ENCODE data around the gene RAB3GAP2. TPM values are rescaled to one million over a fixed set of nuclear protein-coding genes. Genes with fewer than 3 reads are reported as not detected.
A peak's percentile ranks its signal among the peaks of the same experiment; 100 is the strongest.
"Not testable (repeated sequence)": the region's sequence is repeated elsewhere in the genome, so short reads cannot be mapped to it uniquely, and the experiment has no call there.

Gene RAB3GAP2
- total RNA-seq, 2 donors from 2014 or later = 43.2 to 51.5 TPM

DNA sequence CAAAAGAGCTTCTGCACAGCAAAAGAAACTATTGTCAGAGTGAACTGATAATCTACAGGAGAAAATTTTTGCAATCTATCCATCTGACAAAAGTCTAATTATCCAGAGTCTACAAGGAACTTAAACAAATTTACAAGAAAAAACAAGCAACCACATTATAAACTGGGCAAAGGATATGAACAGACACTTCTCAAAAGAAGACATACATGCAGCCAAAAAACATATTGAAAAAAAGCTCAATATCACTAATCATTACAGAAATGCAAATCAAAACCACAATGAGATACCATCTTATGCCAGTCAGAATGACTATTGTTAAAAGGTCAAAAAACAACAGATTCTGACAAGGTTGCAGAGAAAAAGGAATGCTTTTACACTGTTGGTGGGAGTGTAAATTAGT is 12.5 kb downstream of the RAB3GAP2 start:
- not testable (repeated sequence) for DNase-seq (ENCODE audit: low spot score in 2 of 2); ATAC-seq; H3K27ac Mint-ChIP-seq
- Mint-ChIP-seq H3K9me3 (peaks cover 11 to 20% of the 10 kb centered on the region in 2 donors), H3K36me3 (peaks cover 38 to 70% of the 10 kb centered on the region in 2 donors)

GRCh38 chr1:220256194-220256593 is 16.1 kb downstream of the RAB3GAP2 start:
- Mint-ChIP-seq H3K9me3 (peaks cover 11 to 35% of the 10 kb centered on the region in 2 donors), H3K27ac (peak overlapping the region in 1 of 2 donors; percentile 66), H3K36me3 (peaks cover 49 to 82% of the 10 kb centered on the region in 2 donors)
- DNase-seq (ENCODE audit: low spot score in 2 of 2); ATAC-seq: not testable (repeated sequence)

GRCh38 chr1:220255204-220255603 is 17.0 kb downstream of the RAB3GAP2 start:
- DNase-seq (ENCODE audit: low spot score in 2 of 2) (no peak), ATAC-seq (no peak)
- no peak overlapping the region for H3K27ac Mint-ChIP-seq
- H3K36me3 Mint-ChIP-seq = peaks cover 52 to 88% of the 10 kb centered on the region in 2 donors
- peaks cover 17 to 34% of the 10 kb centered on the region in 2 donors for H3K9me3 Mint-ChIP-seq

DNA sequence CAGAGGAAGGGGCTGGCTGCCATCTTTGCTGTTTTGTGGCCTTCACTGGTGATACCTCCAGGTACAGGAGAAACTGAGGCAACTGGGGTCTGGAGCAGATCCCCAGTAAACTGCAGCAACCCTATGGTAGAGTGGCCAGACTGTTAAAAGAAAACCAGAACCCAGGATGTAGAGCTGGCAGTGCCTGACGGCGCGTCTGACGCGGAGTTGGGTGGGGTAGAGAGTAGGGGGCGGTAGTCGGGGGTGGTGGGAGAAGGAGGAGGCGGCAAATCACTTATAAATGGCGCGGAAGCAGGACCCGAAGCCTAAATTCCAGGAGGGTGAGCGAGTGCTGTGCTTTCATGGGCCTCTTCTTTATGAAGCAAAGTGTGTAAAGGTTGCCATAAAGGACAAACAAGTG is 19.0 kb downstream of the RAB3GAP2 start:
- peaks cover 68 to 90% of the 10 kb centered on the region in 2 donors for H3K36me3 Mint-ChIP-seq
- H3K27ac Mint-ChIP-seq; DNase-seq (ENCODE audit: low spot score in 2 of 2): not testable (repeated sequence)
- peak; percentile 95 to 99 for ATAC-seq
- H3K9me3 Mint-ChIP-seq = peaks cover 30 to 43% of the 10 kb centered on the region in 2 donors

- no peak for DNase-seq (ENCODE audit: low spot score in 2 of 2)
- peaks cover 22 to 48% of the 10 kb centered on the region in 2 donors for H3K9me3 Mint-ChIP-seq
- no peak overlapping the region for H3K27ac Mint-ChIP-seq
Observed at GRCh38 chr1:220251272-220251671, 21.0 kb downstream of the RAB3GAP2 start.

GRCh38 chr1:220250681-220251080 is 21.6 kb downstream of the RAB3GAP2 start:
- Mint-ChIP-seq H3K27ac (no peak overlapping the region), H3K9me3 (peaks cover 19 to 48% of the 10 kb centered on the region in 2 donors), H3K36me3 (peaks cover 64 to 85% of the 10 kb centered on the region in 2 donors)
- DNase-seq (ENCODE audit: low spot score in 2 of 2) (no peak), ATAC-seq (peak in 1 of 2 donors; percentile 40)

More at GRCh38 chr1:220251272-220251671, 21.0 kb downstream of the RAB3GAP2 start:
- ATAC-seq = no peak
- H3K36me3 Mint-ChIP-seq = peaks cover 65 to 86% of the 10 kb centered on the region in 2 donors

DNA sequence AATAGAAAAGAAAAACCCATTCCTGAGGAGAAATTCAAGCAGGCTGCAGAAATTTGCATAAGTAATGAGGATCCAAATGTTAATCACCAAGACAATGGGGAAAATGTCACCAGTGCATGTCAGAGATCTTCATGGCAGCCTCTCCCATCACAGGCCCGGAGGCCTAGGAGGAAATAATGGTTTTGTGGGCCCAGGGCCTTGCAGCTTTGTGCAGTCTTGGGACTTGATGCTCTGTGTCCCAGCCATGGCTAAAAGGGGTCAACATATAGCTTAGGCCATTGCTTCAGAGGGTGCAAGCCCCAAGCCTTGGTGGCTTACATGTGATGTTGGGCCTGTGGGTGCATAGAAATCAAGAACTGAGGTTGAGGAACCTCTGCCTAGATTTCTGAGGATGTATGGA is 22.7 kb downstream of the RAB3GAP2 start:
- Mint-ChIP-seq H3K9me3 (peaks cover 19 to 47% of the 10 kb centered on the region in 2 donors), H3K27ac (no peak overlapping the region), H3K36me3 (peaks cover 70 to 83% of the 10 kb centered on the region in 2 donors)
- DNase-seq (ENCODE audit: low spot score in 2 of 2) (no peak), ATAC-seq (no peak)

DNA sequence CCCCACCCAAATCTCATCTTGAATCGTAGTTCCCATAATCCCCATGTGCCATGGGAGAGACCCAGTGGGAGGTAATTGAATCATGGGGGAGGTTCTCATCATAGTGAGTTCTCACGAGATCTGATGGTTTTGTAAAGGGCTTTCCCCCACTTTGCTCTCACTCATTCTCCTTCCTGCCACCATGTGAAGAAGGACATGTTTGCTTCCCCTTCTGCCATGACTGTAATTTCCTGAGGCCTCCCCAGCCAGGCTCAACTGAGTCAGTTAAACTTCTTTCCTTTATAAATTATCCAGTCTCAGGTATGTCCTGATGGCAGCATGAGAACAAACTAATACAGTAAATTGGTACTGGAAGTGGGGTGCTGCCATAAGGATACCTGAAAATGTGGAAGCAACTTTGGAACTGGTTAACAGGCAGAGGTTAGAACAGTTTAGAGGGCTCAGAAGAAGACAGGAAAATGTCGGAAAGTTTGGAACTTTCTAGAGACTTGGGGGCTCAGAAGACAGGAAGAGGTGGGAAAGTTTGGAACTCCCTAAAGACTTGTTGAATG is 23.5 kb downstream of the RAB3GAP2 start:
- peaks cover 70 to 87% of the 10 kb centered on the region in 2 donors for H3K36me3 Mint-ChIP-seq
- H3K9me3 Mint-ChIP-seq = peaks cover 19 to 55% of the 10 kb centered on the region in 2 donors
- not testable (repeated sequence) for DNase-seq (ENCODE audit: low spot score in 2 of 2); H3K27ac Mint-ChIP-seq; ATAC-seq

DNA sequence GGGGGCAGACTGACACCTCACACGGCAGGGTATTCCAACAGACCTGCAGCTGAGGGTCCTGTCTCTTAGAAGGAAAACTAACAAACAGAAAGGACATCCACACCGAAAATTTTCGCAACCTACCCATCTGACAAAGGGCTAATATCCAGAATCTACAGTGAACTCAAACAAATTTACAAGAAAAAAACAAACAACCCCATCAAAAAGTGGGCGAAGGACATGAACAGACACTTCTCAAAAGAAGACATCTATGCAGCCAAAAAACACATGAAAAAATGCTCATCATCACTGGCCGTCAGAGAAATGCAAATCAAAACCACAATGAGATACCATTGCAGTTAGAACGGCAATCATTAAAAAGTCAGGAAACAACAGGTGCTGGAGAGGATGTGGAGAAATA is 26.4 kb downstream of the RAB3GAP2 start:
- ATAC-seq; DNase-seq (ENCODE audit: low spot score in 2 of 2); H3K27ac Mint-ChIP-seq: not testable (repeated sequence)
- Mint-ChIP-seq H3K9me3 (peaks cover 19 to 42% of the 10 kb centered on the region in 2 donors), H3K36me3 (peaks cover 52 to 66% of the 10 kb centered on the region in 2 donors)

DNA sequence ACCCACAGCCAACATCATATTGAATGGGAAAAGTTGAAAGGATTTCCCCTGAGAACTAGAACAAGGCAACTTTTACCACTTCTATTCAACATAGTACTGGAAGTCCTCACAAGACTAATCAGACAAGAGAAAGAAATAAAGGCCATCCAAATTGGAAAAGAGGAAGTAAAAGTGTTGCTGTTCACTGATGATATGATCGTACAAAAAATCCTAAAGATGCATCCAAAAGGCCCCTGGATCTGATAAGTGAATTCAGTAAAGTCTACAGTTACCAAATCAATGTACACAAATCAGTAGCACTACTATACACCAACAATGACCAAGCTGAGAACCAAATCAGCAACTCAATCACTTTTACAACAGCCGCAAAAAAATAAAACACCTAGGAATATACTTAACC is 28.3 kb downstream of the RAB3GAP2 start:
- H3K36me3 Mint-ChIP-seq = peaks cover 32 to 47% of the 10 kb centered on the region in 2 donors
- peaks cover 2 to 31% of the 10 kb centered on the region in 2 donors for H3K9me3 Mint-ChIP-seq
- H3K27ac Mint-ChIP-seq = no peak overlapping the region
- DNase-seq (ENCODE audit: low spot score in 2 of 2) (no peak), ATAC-seq (no peak)

- no peak overlapping the region for H3K27ac Mint-ChIP-seq
- ATAC-seq = peak in 1 of 2 donors; percentile 91
- H3K36me3 Mint-ChIP-seq = peaks cover 21 to 29% of the 10 kb centered on the region in 2 donors
- no peak for DNase-seq (ENCODE audit: low spot score in 2 of 2)
- peaks cover 0 to 14% of the 10 kb centered on the region in 2 donors for H3K9me3 Mint-ChIP-seq
Observed at GRCh38 chr1:220241072-220241663, 31.1 kb downstream of the RAB3GAP2 start.

- DNase-seq (ENCODE audit: low spot score in 2 of 2) = no peak
- Mint-ChIP-seq H3K27ac (no peak overlapping the region), H3K36me3 (peaks cover 14 to 22% of the 10 kb centered on the region in 2 donors), H3K9me3 (peaks cover 0 to 13% of the 10 kb centered on the region in 2 donors)
- no peak for ATAC-seq
Observed at GRCh38 chr1:220239966-220240365, 32.3 kb downstream of the RAB3GAP2 start.

DNA sequence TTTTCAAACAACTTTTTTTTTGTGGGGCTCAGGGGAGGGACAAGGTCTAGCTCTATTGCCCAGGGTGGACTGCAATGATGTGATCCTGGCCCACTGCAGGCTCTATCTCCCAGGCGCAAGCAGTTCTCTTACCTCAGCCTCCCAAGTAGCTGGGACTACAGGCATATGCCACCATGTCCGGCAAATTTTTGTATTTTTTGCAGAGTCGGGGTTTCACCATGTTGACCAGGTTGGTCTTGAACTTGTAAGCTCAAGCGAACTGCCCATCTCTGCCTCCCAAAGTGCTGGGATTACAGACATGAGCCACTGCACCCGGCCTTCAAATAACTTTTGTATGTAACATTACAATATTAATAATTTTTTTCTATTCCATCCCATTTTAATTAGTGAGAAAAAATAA is 33.0 kb downstream of the RAB3GAP2 start:
- ATAC-seq = no peak

GRCh38 chr1:220236278-220236677 is 36.0 kb downstream of the RAB3GAP2 start:
- H3K36me3 Mint-ChIP-seq; H3K9me3 Mint-ChIP-seq; H3K27ac Mint-ChIP-seq; ATAC-seq; DNase-seq (ENCODE audit: low spot score in 2 of 2): not testable (repeated sequence)

More for the DNA sequence above, 33.0 kb downstream of the RAB3GAP2 start:
- H3K27ac Mint-ChIP-seq = no peak overlapping the region
- H3K9me3 Mint-ChIP-seq = peaks cover 0 to 6% of the 10 kb centered on the region in 2 donors
- no peak for DNase-seq (ENCODE audit: low spot score in 2 of 2)
- H3K36me3 Mint-ChIP-seq = peaks cover 8 to 14% of the 10 kb centered on the region in 2 donors

GRCh38 chr1:220235462-220235861 is 36.8 kb downstream of the RAB3GAP2 start:
- ATAC-seq = peak in 1 of 2 donors; percentile 49
- H3K27ac Mint-ChIP-seq = no peak overlapping the region
- H3K9me3 Mint-ChIP-seq = no peaks in the 10 kb centered on the region
- no peak for DNase-seq (ENCODE audit: low spot score in 2 of 2)
- H3K36me3 Mint-ChIP-seq = peaks cover 10 to 15% of the 10 kb centered on the region in 2 donors

DNA sequence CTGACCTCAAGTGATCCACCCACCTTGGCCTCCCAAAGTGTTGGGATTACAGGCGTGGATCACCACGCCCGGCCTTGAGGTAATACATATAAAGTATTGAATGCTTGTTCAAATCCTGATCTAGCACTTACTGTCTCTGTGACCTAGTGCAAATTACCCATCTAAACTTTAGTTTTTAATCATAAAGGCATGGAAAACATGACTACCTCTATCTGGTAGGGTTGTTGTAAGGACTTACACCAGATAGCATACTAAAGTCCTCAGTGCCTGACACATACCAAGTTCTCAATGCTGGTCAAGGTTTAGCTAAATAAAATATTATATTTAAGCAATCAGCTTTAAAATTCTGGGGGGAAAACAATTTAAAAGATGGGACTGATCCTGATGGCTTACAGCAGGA is 38.3 kb downstream of the RAB3GAP2 start:
- ATAC-seq (peak in 1 of 2 donors; percentile 89), DNase-seq (ENCODE audit: low spot score in 2 of 2) (no peak)
- H3K9me3 Mint-ChIP-seq = no peaks in the 10 kb centered on the region
- no peak overlapping the region for H3K27ac Mint-ChIP-seq
- H3K36me3 Mint-ChIP-seq = peaks cover 10 to 17% of the 10 kb centered on the region in 2 donors

DNA sequence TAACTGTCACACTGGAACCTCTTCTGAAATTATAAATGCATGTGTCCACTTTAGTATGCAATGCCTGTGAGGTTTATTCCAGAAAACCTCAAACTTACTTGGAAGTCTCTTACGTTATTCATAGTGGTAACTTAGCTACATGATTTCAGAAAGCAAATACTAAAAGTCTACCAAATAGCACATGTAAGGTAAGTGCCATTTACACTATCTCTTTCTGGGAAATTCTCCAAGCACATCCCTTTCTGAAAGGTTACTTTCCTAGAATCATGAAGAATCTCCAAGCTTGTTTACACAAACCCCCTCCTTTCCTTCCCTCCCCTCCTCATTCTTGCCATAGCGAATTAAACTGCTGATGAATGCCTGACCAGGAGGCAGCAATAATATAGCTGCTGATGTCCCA is 42.5 kb downstream of the RAB3GAP2 start:
- DNase-seq (ENCODE audit: low spot score in 2 of 2) (no peak), ATAC-seq (no peak)
- peaks cover 15 to 45% of the 10 kb centered on the region in 2 donors for H3K36me3 Mint-ChIP-seq
- H3K9me3 Mint-ChIP-seq = no peaks in the 10 kb centered on the region
- H3K27ac Mint-ChIP-seq = no peak overlapping the region
